IPS DF 6.9 (cell line): ENCODE measurements around the gene PKD1L1.

Source experiments
- DNase-seq: peaks from one replicate; pipeline ENCODE4 v3.0.0-alpha.2; 2013; ENCODE audit warnings: low read depth, low spot score
- H3K27ac ChIP-seq: one replicate; pipeline ENCODE4 v1.5.1; 2013; ENCODE audit warnings: low read length, control low read depth
- H3K27me3 ChIP-seq: 2 replicates; pipeline ENCODE4 v1.6.1; 2013; ENCODE audit warnings: mild to moderate bottlenecking, low read length; ENCODE audit not compliant: control insufficient read depth, insufficient read depth
- H3K36me3 ChIP-seq: 2 replicates; pipeline ENCODE4 v1.6.1; 2013; ENCODE audit warnings: low read length; ENCODE audit not compliant: control insufficient read depth, insufficient read depth
- H3K4me1 ChIP-seq: 2 replicates; pipeline ENCODE4 v1.6.1; 2013; ENCODE audit warnings: low read length; ENCODE audit not compliant: control insufficient read depth, insufficient read depth
- H3K4me3 ChIP-seq: 2 replicates; pipeline ENCODE4 v1.5.1; 2013; ENCODE audit warnings: mild to moderate bottlenecking, low read length
- H3K9me3 ChIP-seq: 2 replicates; pipeline ENCODE4 v1.6.1; 2013; ENCODE audit warnings: low read length, inconsistent platforms; ENCODE audit not compliant: control insufficient read depth, insufficient read depth
- WGBS: extraction: QIAGEN DNeasy Blood & Tissue Kit; methylation state at CpG from one replicate; pipeline ENCODE4 v1.1.7; 2013; ENCODE audit warnings: mixed read lengths, missing lambda C conversion rate; ENCODE audit not compliant: insufficient read length, insufficient coverage; 5-methylcytosine and 5-hydroxymethylcytosine counted together

PKD1L1 gene

GRCh38 chr7:47843291-47843690 is 105.0 kb downstream of the PKD1L1 start:
- no CpG with 5 or more reads among the region's 2 CpGs for WGBS
- Histone ChIP-seq H3K27me3 (no peaks in the 10 kb centered on the region), H3K36me3 (no peaks in the 10 kb centered on the region), H3K27ac (no peak overlapping the region), H3K9me3 (no peaks in the 10 kb centered on the region), H3K4me3 (no peak overlapping the region), H3K4me1 (no peaks in the 10 kb centered on the region)
- no peak for DNase-seq

DNA sequence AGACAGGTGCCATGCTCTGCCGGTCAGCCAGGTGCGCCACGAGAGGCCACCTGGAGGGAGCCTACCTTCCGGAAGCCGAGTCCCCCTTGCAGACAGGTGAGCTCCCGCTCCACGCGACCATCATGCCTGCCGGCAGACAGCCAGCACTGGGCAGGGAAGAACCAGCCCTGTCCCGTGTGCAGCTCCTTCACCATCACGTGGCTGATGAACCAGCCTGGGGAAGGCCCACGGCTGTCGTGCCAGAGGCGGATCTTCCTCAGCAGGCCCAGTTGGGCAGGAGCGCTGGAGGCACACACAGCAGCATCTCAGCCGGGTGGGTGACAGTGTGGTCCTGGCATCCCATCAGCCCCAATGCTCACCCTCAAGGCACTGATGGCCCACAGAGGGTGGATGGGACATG is 108.9 kb downstream of the PKD1L1 start:
- no peak for DNase-seq
- Histone ChIP-seq H3K36me3 (no peaks in the 10 kb centered on the region), H3K27ac (no peak overlapping the region), H3K9me3 (no peaks in the 10 kb centered on the region), H3K27me3 (no peaks in the 10 kb centered on the region), H3K4me3 (no peak overlapping the region), H3K4me1 (no peaks in the 10 kb centered on the region)
- no CpG with 5 or more reads among the region's 16 CpGs for WGBS

DNA sequence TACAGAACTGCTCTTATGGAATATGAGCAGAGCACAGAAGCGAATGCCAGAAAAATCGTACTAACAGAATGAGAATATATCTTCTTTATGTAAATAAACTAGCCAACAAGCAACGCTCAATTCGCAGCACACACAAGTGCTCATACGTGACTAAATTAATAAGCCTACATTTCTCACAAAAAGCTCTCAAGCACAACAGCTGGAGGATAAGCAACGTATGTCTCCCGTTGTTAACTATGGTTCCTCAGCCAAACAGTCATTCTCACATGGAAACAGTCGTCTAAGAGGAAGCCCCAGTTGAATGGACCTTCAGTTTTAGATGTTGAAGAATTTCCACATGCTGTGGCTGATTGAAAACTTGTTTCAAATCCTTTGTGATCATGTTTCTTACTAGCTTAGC is 110.4 kb downstream of the PKD1L1 start:
- Histone ChIP-seq H3K27ac (no peak overlapping the region), H3K36me3 (no peaks in the 10 kb centered on the region), H3K4me1 (no peaks in the 10 kb centered on the region), H3K9me3 (no peaks in the 10 kb centered on the region), H3K4me3 (no peak overlapping the region), H3K27me3 (no peaks in the 10 kb centered on the region)
- WGBS, result no CpG with 5 or more reads among the region's 8 CpGs
- no peak for DNase-seq

DNA sequence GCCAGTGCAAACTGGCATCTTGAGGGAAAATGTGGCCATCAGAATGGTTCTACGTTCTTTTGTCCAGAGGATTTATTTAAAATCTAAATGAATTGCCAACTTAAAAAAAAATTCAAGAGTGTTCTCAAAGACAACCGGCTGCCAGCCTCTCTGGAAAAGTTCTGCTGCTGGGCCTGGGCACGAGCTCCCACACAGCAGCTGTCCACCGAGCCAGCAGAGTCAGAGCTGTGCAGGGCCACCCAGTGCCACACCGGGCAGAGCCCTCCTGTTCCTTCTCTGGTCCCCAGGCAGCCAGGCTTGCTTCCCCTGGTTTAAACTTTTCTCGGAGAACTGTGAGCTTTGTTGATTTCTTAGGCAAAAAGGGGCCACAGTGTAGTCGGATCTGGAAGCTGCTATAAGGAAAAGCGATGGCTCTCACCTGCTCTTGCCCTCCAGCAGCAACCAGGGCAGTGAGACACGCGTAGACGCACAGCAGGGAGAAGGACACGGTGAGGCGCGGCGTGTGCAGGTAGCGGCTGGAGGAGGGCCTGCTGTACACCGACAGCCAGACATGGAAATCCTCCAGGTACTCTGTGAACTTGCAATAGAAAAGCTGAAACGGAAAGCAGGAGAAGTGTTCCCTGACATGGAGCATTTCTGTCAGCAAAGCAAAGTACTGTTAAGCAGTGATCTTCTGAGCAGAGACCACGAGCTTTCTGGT is 111.6 kb downstream of the PKD1L1 start:
- Histone ChIP-seq H3K9me3 (no peaks in the 10 kb centered on the region), H3K4me3 (no peak overlapping the region), H3K27ac (no peak overlapping the region), H3K36me3 (no peaks in the 10 kb centered on the region), H3K27me3 (no peaks in the 10 kb centered on the region), H3K4me1 (no peaks in the 10 kb centered on the region)
- no CpG with 5 or more reads among the region's 19 CpGs for WGBS
- DNase-seq, result no peak

DNA sequence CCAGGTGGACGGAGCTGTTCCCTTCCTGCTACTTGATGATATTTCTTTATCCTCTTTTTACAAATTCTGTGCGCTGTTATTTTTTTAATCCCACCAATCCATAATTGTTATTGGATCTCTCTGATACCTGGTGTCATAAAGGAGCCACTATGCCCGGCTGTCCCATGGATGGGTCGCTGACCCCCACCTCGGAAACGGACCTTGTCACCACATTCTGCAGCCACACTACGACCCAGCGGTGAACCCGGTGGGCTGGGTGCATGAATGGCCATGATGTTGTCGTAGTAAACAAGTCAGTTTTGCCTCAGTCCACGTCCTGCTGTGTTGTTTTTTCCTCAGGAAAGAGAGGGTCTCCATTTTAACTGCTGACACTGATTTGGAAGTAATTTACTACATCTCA is 112.2 kb downstream of the PKD1L1 start:
- WGBS, result no CpG with 5 or more reads among the region's 11 CpGs
- DNase-seq, result no peak
- Histone ChIP-seq H3K36me3 (no peaks in the 10 kb centered on the region), H3K4me3 (no peak overlapping the region), H3K9me3 (no peaks in the 10 kb centered on the region), H3K27me3 (no peaks in the 10 kb centered on the region), H3K27ac (no peak overlapping the region), H3K4me1 (no peaks in the 10 kb centered on the region)

DNA sequence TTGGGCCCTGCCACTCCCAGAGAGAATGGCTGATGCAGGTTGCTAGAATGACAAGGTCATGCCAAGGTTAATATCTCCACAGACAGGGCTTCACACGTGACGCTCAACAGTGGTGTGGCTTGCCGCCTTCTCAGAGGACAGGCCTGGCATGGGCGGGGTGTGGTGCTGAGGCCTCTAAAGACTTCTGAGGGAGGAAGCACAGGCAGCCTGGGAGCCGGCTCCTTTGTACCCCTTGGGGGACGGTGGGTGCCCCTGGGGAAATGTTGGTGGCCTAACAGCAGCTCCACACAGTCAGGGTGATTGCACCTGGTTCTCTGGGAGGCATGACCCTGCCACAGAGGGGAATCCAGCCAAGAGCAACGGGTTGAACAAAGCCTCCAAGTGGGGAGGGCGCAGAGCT is 115.1 kb downstream of the PKD1L1 start:
- no CpG with 5 or more reads among the region's 8 CpGs for WGBS
- H3K36me3 ChIP-seq, result no peaks in the 10 kb centered on the region

GRCh38 chr7:47832105-47832715 is 116.1 kb downstream of the PKD1L1 start:
- no peaks in the 10 kb centered on the region for H3K4me1 ChIP-seq
- no peak overlapping the region for H3K27ac ChIP-seq
- no peak for DNase-seq
- no peaks in the 10 kb centered on the region for H3K9me3 ChIP-seq
- H3K36me3 ChIP-seq, result no peaks in the 10 kb centered on the region
- H3K27me3 ChIP-seq, result no peaks in the 10 kb centered on the region
- WGBS, result no CpG with 5 or more reads among the region's 10 CpGs
- H3K4me3 ChIP-seq, result no peak overlapping the region

More for the DNA sequence above, 115.1 kb downstream of the PKD1L1 start:
- H3K27me3 ChIP-seq, result no peaks in the 10 kb centered on the region
- no peak for DNase-seq
- H3K9me3 ChIP-seq, result no peaks in the 10 kb centered on the region
- H3K27ac ChIP-seq, result no peak overlapping the region
- H3K4me3 ChIP-seq, result no peak overlapping the region
- no peaks in the 10 kb centered on the region for H3K4me1 ChIP-seq

DNA sequence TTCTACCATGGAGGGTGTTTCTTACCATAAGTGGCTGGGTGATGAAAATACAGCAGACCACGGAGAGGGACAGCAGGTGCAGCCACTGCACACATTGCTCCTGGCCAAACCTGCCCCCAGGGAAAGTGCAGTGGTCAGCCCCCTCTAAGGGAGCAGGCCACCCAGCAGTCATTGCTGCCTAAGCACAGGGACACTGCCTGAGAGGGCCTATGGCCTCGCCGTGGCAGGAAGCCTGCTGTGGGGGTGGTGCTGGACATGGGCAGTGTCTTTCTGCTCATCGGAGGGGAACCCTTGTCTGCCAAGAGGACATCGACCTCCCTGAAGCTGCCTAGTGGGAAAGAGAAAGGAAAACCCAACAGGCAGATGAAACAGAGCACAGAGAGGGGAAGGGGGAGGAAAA is 118.3 kb downstream of the PKD1L1 start:
- H3K36me3 ChIP-seq, result no peaks in the 10 kb centered on the region
- H3K4me3 ChIP-seq, result no peak overlapping the region
- no CpG with 5 or more reads among the region's 5 CpGs for WGBS
- H3K27ac ChIP-seq, result no peak overlapping the region
- H3K4me1 ChIP-seq, result no peaks in the 10 kb centered on the region
- H3K27me3 ChIP-seq, result no peaks in the 10 kb centered on the region
- no peak for DNase-seq
- no peaks in the 10 kb centered on the region for H3K9me3 ChIP-seq

- H3K9me3 ChIP-seq, result no peaks in the 10 kb centered on the region
- WGBS, result no CpG with 5 or more reads among the region's 4 CpGs
- no peak for DNase-seq
- H3K36me3 ChIP-seq, result no peaks in the 10 kb centered on the region
- no peaks in the 10 kb centered on the region for H3K4me1 ChIP-seq
- no peak overlapping the region for H3K27ac ChIP-seq
- H3K27me3 ChIP-seq, result no peaks in the 10 kb centered on the region
- H3K4me3 ChIP-seq, result no peak overlapping the region
Observed at GRCh38 chr7:47827871-47828270, 120.4 kb downstream of the PKD1L1 start.

- Histone ChIP-seq H3K4me1 (no peaks in the 10 kb centered on the region), H3K36me3 (no peaks in the 10 kb centered on the region), H3K27ac (no peak overlapping the region), H3K9me3 (no peaks in the 10 kb centered on the region), H3K27me3 (no peaks in the 10 kb centered on the region), H3K4me3 (no peak overlapping the region)
- no CpG with 5 or more reads among the region's 8 CpGs for WGBS
- no peak for DNase-seq
Observed at GRCh38 chr7:47827351-47827756, 120.9 kb downstream of the PKD1L1 start.

DNA sequence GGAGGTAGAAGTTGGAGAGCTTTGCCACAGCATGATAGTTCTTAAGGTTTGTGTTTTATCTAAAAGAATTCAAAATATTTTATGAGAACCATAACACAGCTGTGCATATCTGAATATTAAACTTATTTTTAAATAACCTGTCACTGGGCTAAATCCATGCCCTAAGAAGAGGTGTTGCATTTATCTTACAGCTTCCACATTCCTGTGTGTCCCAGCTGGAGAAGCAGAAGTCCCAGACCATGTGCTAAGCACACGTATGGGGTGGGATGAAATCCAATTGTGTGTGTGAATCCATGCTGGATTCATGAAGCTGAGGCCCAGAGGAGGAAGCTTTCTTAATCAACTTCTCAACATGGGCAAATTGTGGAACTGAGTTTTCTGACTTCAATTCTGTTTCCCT is 121.5 kb downstream of the PKD1L1 start:
- no peak for DNase-seq
- no peak overlapping the region for H3K4me3 ChIP-seq
- no peak overlapping the region for H3K27ac ChIP-seq
- no peaks in the 10 kb centered on the region for H3K27me3 ChIP-seq
- no CpG with 5 or more reads among the region's 1 CpG for WGBS
- no peaks in the 10 kb centered on the region for H3K36me3 ChIP-seq
- H3K4me1 ChIP-seq, result no peaks in the 10 kb centered on the region
- H3K9me3 ChIP-seq, result no peaks in the 10 kb centered on the region
